Muscle of arm (tissue), 14 donors: ENCODE measurements around the gene CHD9NB. TPM values are rescaled to one million over a fixed set of nuclear protein-coding genes. Genes with fewer than 3 reads are reported as not detected.

Source experiments
- DNase-seq: peaks from one replicate; pipeline ENCODE4 v3.0.0-alpha.2; 2013
- long read RNA-seq, 11 donors: transcript quantifications; one replicate each; lab custom pipeline, GENCODE V29; 2026
- polyA plus RNA-seq, 12 donors: library from polyadenylated mRNA; unstranded; fragments of 120-200 nt; gene quantifications; one replicate each; pipeline ENCODE4 v1.2.1, GENCODE V29; 2013; ENCODE audit not compliant: insufficient read length in 12 of 12

CHD9NB gene
- polyA plus RNA-seq: 1 to 10 TPM in 10 of 12 donors, not detected in 2; 1.5 to 4.9 (median 2.8) TPM
- long read RNA-seq, donor 1: 0 reads
- long read RNA-seq, donor 2: 0 reads
- long read RNA-seq, donor 3: 0 reads
- long read RNA-seq, donor 4: 0 reads
- long read RNA-seq, donor 5: 0 reads
- long read RNA-seq, donor 6: 0 reads
- long read RNA-seq, donor 7: 0 reads
- long read RNA-seq, donor 8: 0 reads
- long read RNA-seq, donor 9: 0 reads
- long read RNA-seq, donor 10: 0 reads
- long read RNA-seq, donor 11: 0 reads

DNA sequence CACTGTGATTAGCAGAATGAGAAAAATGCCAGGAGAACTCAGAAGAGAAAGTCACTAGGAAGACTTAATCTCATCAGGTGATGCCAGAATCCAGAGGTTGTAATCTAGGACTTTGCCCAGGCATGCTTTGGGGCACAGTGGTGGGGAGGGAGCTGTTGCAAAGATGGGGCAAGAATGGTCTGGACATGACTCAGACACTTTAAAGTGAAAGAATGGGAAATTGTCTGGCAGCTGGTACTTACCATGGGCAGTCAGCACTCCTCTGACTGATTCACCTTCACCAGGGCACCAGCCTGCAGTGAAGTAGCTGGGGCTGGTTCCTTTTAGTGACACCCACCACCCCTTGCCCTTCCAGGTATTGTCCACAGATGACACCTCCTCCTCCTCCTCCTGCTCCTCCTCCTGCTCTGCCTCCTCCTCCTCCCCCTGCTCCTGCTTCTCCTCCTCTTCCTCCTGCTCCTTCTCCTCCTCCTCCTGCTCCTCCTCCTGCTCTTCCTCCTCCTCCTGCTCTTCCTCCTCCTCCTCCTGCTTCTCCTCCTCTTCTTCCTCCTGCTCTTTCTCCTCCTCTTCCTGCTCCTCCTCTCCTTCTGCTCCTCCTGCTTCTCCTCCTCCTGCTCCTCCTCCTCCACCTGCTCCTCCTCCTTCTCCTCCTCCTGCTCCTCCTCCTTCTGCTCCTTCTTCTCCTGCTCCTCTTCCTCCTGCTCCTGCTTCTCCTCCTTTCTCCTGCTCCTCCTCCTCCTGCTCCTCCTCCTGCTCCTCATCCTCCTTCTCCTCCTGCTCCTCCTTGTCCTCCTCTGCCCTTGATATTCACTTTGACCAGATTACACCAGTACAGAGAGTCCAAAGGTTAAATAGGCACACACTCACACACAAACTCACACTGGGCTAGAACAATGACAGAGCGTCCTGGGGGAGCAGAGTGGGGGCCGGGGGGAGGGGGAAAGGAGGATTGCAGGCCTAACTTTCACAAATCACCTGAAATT is at the start of gene CHD9NB:
CHD9NB (minus strand) TSS at position 379 of the 983 bp plus-strand sequence. CDS start 8,739 bp downstream, outside the sequence.
- no peak for DNase-seq

DNA sequence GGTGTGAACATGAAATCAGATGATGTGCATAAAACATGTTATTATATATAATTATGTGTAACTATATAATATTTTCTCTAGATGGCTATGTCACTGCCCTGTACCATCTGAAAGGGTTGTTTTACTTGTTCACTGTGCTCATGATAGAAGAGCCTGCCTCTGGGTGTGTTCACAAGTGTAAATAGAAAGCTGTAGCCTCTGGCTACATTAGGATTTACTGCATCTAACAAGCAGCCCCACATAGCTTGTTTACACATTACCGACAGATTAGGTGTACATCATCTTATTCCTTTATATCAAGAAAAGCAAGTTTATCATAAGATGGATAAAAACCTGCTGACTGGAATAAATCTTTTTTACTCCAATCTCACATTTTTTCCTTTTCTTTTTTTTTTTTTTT is 48.2 kb upstream of the CHD9NB start:
- no peak for DNase-seq

DNA sequence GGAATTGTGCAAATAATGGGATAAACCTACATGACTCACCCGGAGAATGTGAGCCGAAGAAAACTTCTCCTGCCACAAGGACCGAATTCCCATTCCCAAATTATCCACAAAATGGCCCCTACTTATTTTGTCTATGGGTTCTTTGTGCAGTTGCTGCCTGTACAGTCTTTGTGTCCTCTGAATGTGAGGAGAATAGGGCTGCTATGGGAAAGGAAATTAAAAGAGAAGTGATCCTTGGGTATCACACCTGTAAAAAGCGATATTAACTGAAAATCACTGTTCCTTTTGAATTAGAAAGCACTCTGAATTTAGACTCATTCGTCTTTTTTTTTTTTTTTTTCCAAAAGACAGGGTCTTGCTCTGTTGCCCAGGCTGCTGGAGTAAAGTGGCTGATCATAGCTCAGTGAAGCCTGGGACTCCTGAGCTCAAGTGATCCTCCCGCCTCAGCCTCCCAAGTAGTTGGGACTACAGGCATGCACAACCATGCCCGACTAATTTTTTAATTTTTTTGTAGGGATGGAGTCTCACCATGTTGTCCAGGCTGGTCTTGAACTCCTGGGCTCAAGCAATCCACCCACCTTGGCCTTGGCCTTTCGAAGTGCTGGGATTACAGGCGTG is 47.5 kb upstream of the CHD9NB start:
- no peak for DNase-seq

DNA sequence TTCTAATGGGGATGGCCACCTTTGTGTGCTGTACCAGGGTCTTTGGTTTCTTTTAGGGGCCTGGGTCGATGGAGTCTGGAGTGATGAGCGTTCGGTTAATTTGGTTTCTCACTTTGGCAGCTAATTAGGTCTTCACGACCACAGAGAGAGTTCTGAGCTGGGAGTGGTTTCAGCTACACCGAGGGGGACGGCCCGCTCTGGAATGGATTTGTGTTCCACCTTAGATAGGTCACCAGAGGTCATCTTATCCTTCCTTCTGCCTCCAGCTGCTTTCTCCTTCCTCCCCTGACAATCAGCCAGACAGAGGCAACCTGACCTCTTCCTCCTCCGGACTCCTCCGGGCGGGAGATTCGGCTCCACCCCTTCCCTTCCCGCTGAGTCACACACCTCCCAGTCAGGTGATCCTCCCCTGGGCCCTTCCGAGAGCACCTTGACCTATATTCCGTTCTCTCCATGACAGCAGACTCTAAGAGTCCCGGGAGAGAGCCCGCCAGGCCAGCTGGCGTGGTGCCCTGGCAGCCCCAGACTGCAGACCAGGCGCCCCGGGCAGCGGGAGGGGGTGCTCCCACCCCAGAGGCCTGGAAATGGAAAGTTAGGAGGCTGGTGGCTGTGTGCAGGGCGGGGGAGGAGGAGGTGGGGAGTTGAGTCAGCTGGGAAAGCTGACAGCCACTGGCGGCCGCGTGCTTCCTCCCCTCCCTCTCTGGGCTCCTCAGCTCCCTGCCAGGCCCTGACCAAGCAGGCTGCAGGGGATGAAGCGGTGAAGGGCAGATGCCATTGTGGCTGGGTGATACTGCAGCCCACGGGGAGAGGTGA is 46.8 kb upstream of the CHD9NB start:
- peak; percentile 85 for DNase-seq

DNA sequence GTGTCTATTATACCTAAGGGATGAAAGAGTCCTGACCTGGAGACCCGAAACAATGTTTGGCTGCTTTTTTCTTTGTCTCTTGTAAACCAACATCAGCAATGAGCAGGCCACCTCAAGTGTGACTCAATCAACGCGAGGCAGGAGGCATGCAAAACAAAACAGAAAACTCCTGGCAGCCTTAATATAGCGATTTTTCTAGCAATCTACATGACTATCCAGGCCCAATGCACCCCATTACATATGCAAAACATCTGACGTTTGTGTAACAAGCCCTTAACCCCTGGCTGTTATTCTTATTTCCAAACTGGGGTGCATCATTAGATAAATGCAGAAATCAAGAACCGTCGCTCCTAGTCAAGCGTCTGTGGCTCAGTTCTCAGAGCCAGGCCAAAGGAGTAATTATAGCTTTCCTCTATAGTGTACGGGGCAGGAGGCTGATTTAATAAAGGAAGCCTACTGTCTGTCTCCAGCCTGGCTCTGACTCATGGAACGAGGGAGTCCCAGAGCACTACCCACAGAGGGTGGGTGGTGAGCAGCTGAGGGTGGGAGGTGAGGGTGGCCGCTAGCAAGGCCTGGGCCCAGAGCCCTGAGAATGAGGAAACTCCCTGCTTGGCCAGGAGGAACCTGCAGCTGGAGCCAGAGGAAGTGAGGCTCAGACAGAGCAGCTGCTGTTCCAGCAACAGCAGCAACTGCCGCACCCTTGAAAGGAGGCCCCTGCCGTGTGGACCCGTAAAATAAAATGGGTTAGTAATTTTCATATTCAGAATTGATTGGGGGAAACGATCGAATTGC is 46.0 kb upstream of the CHD9NB start:
- DNase-seq: peak; percentile 93

DNA sequence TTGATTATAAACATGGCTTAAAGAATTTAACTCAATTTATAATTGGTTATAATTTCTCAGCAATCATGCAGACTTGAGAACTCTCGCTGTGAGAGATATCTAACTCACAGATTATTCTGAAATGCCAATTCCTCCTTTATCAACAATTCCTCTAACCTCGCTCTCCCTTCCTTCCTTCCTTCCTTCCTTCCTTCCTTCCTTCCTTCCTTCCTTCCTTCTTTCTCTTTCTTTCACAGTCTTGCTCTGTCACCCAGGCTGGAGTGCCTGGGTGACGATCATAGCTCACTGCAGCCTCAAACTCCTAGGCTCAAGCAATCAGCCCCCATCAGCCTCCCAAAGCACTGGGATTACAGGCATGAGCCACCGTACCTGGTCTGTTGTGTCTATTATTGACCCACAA is 44.5 kb upstream of the CHD9NB start:
- no peak for DNase-seq

DNA sequence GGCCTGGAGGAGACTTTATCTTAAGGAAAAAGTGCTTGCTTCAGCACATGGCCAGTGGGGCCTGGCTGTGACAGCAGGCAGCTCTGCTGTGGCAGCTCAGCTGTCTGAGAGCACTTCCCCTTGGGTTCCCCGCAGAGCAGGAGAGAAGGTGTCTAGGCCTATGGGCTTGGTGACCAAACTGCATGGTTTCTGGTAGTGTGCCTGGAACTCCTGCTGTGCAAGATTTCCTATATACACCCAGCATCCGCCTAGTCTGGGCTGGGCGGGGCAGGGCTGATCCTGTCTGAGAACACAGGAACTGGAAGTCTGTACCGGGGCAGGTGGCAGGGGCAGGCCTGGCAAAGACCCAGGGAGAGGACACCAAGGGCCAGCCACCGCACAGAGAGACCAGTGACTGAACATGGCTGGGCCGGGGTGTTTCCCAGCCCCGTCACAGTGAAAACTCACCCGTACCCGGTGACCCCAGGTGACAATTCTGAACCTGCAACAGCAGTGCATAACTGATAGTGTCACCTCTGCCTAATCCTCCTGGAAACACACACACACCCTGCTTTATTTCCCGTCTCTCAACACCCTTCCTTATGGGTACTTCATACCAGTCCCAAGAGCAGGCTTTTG is 41.4 kb upstream of the CHD9NB start:
- DNase-seq: no peak

DNA sequence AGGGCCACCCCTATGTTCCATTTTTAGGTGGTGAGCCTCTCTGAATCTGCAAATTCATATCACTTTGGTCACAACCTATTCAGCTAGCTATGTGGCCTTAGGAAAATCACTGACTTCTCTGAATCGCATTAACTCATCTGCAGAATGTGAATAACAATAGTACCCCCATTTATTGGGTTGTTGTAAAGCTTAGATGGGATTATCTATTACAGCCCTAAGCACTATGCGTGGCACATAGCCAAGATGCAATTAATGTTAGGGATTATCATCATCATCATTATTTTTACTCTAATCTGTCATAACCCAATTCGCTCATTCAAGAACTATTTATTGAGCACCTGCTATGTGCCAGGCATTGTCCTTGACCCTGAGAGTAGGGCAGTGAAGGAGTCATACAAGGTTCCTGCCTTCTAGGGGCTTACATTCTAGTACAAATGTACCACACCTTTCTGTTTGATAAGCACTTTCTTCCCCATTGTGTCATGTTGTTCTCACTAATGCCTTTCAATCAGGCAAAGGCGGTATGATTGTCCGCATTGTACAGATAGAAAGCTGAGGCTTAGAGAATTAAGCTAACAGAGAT is 40.6 kb upstream of the CHD9NB start:
- no peak for DNase-seq

DNA sequence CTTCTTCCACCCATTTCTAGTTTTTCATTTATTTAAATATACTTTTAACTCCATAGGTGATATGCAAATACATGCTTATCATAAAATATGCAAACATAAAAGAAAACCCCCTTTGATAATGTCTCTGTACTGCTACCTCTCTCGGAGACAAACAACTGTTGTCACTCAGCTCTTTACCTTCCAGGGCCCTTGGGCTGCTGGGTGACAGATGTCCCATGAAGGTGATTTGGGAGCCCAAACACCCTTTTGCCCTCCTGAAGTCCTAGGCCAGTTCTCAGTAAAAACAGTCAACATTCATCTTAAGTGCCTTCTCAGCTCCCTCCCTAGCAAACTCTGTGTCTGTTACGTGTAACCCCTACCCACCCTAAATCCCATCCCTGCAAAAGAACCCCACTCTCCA is 39.6 kb upstream of the CHD9NB start:
- no peak for DNase-seq

DNA sequence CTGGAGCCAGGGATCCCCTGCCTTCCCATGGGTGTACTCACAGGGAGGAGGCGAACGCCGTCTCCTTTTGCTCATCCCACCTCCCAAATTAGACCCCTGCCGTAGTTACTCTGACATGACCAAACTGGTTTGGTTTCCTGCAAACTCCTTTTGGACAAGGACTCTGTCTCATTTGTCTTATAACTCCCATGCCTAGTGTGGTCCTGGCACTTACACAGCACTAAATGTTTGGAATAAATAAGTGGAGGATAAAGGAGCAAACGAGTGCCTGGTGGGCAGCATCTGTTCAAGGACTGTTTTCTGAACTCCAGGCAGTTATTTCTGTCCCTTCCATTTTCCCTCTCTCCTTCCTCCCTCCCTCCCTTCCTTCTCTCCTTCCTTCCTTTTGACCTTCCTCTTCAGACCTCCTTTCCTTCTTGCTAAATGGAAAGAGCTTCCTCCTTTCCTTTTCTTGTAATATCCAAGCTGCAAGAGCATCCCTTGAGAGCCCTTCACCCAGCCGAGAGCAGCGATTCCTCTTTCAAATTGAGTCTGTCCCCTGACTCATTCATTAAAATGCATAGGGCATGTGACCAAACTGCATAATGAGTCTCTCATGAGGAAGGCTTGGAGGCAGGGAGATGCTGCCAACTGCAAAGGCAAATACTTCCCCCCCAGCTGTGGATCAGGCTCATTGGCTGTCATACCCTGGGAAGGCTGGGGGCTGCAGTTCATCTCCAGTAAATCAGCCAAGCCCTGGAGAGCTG is 38.9 kb upstream of the CHD9NB start:
- peak; percentile 89 for DNase-seq

DNA sequence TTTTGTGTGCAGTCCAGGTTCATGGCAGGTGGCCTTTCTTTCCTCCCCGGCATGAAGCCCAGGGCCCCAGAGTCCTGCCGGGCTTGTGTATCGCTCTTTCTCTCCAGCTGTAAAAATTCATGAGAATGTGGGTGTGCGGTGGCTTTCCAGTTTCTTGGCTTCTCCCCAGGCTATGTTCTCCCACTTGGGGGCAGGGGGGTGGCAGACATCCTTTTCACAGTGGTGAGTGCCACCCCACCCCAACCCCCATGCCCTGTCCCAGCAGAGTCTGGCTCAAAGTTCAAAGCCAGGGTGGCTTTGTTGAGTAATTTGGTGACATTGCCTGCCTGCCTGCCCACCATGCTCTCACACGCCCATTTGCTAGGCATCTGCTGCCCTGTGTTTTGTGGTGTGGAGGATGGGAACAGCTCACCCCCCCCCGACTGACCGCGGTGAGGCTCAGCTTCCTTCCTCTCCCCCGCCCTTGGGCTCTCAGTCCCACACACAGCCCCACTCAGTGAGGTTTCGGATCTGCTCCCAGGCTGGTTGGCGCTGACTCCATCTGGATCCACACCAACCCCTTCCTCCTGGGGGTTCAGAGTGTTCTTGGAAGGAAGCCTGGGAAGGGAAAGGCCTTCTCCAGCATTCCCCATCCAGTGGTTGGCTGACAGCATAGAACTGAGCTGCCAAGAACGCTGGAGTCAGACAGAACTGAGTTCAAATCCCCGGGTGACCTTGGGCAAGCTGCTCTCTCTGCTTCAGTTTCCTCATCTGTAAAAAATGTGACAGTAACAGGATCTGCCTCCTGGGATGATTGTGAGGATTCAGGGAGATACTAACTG is 38.1 kb upstream of the CHD9NB start:
- peak; percentile 99 for DNase-seq

DNA sequence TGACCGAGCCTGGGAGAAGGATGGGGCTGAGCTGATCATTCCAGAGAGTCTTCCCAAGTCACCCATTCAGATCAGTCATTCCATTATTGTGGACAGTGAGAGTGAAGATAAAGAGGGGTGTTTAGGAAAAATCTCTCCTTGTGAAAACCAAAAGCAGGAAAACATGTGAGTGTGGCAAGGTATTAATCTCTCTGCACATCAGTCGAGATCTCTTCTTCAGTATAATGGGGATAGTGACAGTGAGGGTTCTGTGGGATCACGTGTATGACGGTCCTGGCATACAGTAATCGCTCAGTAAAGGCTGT is 37.5 kb upstream of the CHD9NB start:
- no peak for DNase-seq

DNA sequence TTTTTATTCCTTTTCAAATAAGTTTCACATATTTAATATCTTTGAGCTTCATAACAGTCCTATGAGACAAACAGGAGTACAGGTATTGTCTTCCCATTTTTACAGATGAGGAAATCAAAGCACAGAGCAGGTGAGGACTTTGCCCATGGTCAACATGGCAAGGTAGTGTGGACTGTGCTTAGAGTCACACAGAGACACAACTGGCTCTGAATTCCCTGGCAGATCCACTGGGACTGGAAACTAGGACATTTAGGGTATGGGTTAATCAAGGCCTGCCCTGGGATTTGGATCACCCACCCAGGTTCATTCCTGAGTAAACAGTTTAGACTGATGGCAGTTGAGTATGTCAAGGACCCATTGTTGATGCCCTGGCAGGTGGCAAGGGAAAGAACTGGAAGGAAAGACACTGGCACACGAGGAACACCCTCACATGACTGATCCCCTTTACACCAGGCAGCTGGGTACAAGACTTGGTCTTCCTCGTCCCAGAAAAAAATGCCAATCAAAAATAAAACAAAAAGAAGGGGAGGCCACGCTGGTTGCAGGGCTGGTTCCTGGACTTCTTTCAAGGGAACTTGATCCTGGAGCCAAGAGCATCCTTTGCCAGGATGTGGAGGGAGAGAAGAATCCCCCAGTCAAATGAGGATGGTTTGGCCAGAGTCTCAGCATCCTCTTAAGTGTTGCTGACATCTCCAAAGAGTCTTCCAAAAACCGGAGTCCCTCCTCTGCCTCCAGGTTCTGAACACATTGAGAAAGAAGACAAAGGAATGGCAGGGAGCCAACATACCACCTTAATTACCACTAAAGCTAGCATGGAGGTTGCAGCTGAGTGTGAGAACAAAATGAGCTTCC is 37.0 kb upstream of the CHD9NB start:
- DNase-seq: no peak

DNA sequence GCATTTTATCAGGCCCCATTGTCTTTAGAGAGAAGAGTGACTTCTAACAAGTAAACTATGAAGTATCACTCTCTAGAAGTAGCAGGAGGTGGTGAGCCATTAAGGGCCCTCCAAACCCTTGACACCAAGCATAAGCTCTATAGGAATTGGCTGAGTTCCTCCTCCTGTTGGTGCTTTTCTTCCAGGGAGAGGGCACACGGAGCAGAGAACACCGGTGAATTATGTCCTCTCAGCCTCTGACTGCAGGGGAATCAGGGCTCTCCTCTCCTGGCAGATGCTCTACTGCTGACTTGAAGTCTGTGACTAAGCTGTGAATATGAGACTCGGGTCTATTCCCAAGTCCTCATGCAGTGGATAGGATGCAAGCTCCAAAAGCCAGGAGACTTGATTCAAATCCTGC is 34.4 kb upstream of the CHD9NB start:
- DNase-seq: no peak

DNA sequence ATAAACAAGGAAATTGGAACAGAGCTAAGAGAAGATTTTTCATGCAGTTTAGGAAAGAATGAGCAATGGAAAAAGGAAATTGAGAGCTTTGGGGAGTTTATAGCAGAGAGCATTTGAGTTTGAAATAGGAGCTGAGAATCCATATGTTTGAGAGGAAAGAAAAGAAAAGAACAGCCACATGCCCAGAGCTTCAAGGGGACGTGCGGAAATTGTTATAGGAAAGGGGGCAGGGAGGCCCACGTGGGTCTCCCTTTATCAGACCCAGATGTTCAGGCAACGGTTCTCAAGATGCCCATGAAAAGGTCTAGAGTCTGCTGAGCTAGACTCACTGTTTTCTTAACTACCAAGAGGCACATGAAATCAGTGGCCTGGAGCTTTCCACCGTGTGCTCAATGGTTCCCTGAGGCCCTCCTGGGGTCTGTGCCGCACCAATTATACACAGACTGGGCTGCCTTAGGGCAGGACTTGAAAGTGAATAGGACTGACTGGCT is 33.3 kb upstream of the CHD9NB start:
- DNase-seq: peak; percentile 81

DNA sequence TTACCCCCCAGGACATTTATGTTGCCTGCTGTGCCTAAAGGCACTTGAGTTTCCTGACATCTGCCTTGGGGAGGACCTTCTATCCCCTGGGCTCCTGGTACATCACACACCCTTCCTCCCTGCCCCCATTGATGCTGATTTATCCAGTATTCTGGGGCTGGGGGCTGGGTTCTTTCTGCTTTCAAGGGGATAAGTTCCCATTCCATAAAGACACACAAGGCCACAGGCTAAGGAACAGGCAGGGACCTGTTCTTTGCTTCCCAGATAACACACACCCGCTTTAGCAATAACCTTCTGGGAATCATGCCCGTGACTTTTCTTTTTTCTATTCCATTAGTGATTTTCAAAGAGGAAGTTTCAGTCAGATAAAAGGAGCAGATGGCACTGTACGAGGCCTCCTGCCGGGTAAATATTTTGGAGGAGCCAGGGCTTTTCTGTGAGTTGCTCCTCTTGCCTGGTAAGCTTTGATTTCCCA is 32.7 kb upstream of the CHD9NB start:
- no peak for DNase-seq

DNA sequence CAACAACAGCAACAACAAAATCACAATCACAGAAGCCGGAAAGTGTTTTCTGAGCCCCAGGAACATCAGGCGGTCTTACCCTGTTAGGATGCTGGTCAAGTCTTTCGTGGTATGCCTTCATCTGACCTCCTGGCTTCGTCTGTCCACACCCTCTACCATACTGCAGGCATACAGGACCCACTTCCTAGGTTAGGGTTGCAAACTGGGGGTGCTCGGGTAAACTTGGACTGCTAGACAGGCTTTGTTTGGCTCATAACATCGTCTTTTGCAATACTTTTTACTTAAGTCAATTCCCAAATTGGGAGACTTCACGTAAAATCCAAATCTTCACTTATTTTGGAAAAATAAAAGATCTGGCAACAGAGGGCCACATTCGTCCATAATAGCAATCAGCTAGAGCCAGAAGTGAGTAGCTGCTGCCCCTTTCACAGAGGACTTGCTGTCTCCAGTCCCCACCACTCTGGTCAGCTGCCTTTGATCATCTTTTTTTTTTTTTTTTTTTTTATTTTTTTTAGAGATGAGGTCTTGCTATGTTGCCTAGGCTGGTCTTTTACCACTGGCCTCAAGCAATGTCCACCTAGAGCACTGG is 32.1 kb upstream of the CHD9NB start:
- no peak for DNase-seq
